ENCODE results near the gene MCTP2. TPM values are rescaled to one million over a fixed set of nuclear protein-coding genes. Genes with fewer than 3 reads are reported as not detected.

The MCTP2 gene
- total RNA-seq, 4 donors from 2014 or later, result 0.13 to 2.0 (median 0.43) TPM

GRCh38 chr15:94300612-94301011, 69.3 kb downstream of the MCTP2 start:
- ATAC-seq (no peak), DNase-seq (no peak)
- Histone ChIP-seq H3K4me1 (no peaks in the 10 kb centered on the region), H3K4me3 (no peak overlapping the region), H3K9me3 (no peaks in the 10 kb centered on the region), H3K27me3 (no peaks in the 10 kb centered on the region), H3K27ac (no peak overlapping the region), H3K36me3 (no peaks in the 10 kb centered on the region)
- TF ChIP-seq CTCF (IDR thresholded peaks at IDR 0.05 in 4 of 5, conservative IDR thresholded peaks at IDR 0.05 in 1 of 5) (no peak), POLR2A (IDR thresholded peaks at IDR 0.05) (no peak)
- in situ Hi-C loops (cut with MboI; ENCODE audit: low sequenced_read_pairs in 4 of 4), result loop anchor here in 1 of 4 donors (25.0 kb wide), 1 partner anchor 1263 kb away; no protein-coding TSS in a partner anchor
- intact Hi-C loops (cut with DNase I; ENCODE audit: low total_unique reads), result no loop called here

- H3K4me3 ChIP-seq, result no peak overlapping the region
- H3K36me3 ChIP-seq, result no peaks in the 10 kb centered on the region
- in situ Hi-C loops (cut with MboI; ENCODE audit: low sequenced_read_pairs in 4 of 4) (loop anchor here in 1 of 4 donors (25.0 kb wide), 1 partner anchor 1268 kb away; no protein-coding TSS in a partner anchor), intact Hi-C loops (cut with DNase I; ENCODE audit: low total_unique reads) (no loop called here)
- no peaks in the 10 kb centered on the region for H3K4me1 ChIP-seq
- TF ChIP-seq CTCF (IDR thresholded peaks at IDR 0.05 in 4 of 5, conservative IDR thresholded peaks at IDR 0.05 in 1 of 5), result no peak
- TF ChIP-seq POLR2A (IDR thresholded peaks at IDR 0.05), result no peak
- H3K27me3 ChIP-seq, result no peaks in the 10 kb centered on the region
- DNase-seq, result no peak
- H3K27ac ChIP-seq, result no peak overlapping the region
- no peak for ATAC-seq
- no peaks in the 10 kb centered on the region for H3K9me3 ChIP-seq
Measured at GRCh38 chr15:94305133-94305532, 73.8 kb downstream of the MCTP2 start.

- intact Hi-C loops (cut with DNase I; ENCODE audit: low total_unique reads), result no loop called here
- H3K4me1 ChIP-seq, result no peaks in the 10 kb centered on the region
- DNase-seq (no peak), ATAC-seq (no peak)
- in situ Hi-C loops (cut with MboI; ENCODE audit: low sequenced_read_pairs in 4 of 4), result loop anchor here in 1 of 4 donors (25.0 kb wide), 1 partner anchor 1270 kb away; no protein-coding TSS in a partner anchor
- no peaks in the 10 kb centered on the region for H3K9me3 ChIP-seq
- TF ChIP-seq POLR2A (IDR thresholded peaks at IDR 0.05) (no peak), CTCF (IDR thresholded peaks at IDR 0.05 in 4 of 5, conservative IDR thresholded peaks at IDR 0.05 in 1 of 5) (no peak)
- H3K27me3 ChIP-seq, result no peaks in the 10 kb centered on the region
- no peak overlapping the region for H3K4me3 ChIP-seq
- no peaks in the 10 kb centered on the region for H3K36me3 ChIP-seq
- H3K27ac ChIP-seq, result no peak overlapping the region
Measured at GRCh38 chr15:94306700-94307650, 75.6 kb downstream of the MCTP2 start.

- intact Hi-C loops (cut with DNase I; ENCODE audit: low total_unique reads) (no loop called here), in situ Hi-C loops (cut with MboI; ENCODE audit: low sequenced_read_pairs in 4 of 4) (loop anchor here in 2 of 4 donors (10.0 to 25.0 kb wide), 2 partner anchors 148 to 1276 kb away; no protein-coding TSS in a partner anchor)
- ATAC-seq, result no peak
- TF ChIP-seq POLR2A (IDR thresholded peaks at IDR 0.05), result no peak
- no peak for TF ChIP-seq CTCF (IDR thresholded peaks at IDR 0.05 in 4 of 5, conservative IDR thresholded peaks at IDR 0.05 in 1 of 5)
- Histone ChIP-seq H3K9me3 (no peaks in the 10 kb centered on the region), H3K27ac (no peak overlapping the region), H3K4me1 (no peaks in the 10 kb centered on the region), H3K27me3 (no peaks in the 10 kb centered on the region), H3K4me3 (no peak overlapping the region), H3K36me3 (no peaks in the 10 kb centered on the region)
- no peak for DNase-seq
Measured at GRCh38 chr15:94312946-94313345, 81.6 kb downstream of the MCTP2 start.

Measured in gastrocnemius medialis (tissue), 4 donors.